GM13976 (cell line): ENCODE measurements around the gene TMEM135.
"Not testable (repeated sequence)": the region's sequence is repeated elsewhere in the genome, so short reads cannot be mapped to it uniquely, and the experiment has no call there.

Experiments used
- DNase-seq: peaks from one replicate; pipeline ENCODE4 v3.0.0; 2012; ENCODE audit warnings: low spot score
- CTCF ChIP-seq: IDR thresholded peaks from 2 replicates; pipeline ENCODE4 v1.5.1; 2012; ENCODE audit warnings: borderline replicate concordance, mild to moderate bottlenecking; ENCODE audit not compliant: insufficient read depth; ENCODE audit errors: extremely low read depth, missing control alignments, control extremely low read depth
- in situ Hi-C: fragments of 300-500 bp; cut with MboI; formaldehyde crosslinking; loops from one replicate; pipeline ENCODE4 v1.12.0; 2022; ENCODE audit warnings: low sequenced_read_pairs, mixed read lengths, inconsistent platforms; ENCODE audit not compliant: unreplicated experiment

The TMEM135 gene

GRCh38 chr11:87263264-87263838 is 225.6 kb downstream of the TMEM135 start:
- in situ Hi-C loops: no loop called here
- DNase-seq: no peak
- TF ChIP-seq CTCF: no peak

- no peak for DNase-seq
- TF ChIP-seq CTCF: no peak
- in situ Hi-C loops: no loop called here
Observed at GRCh38 chr11:87263979-87264378, 226.2 kb downstream of the TMEM135 start.

GRCh38 chr11:87265132-87265531 is 227.4 kb downstream of the TMEM135 start:
- TF ChIP-seq CTCF: no peak
- in situ Hi-C loops: no loop called here
- no peak for DNase-seq

- in situ Hi-C loops: no loop called here
- DNase-seq: no peak
- TF ChIP-seq CTCF: no peak
Observed at GRCh38 chr11:87265979-87266378, 228.2 kb downstream of the TMEM135 start.

- TF ChIP-seq CTCF: no peak
- DNase-seq: no peak
- in situ Hi-C loops: no loop called here
Observed at GRCh38 chr11:87266751-87267150, 229.0 kb downstream of the TMEM135 start.

GRCh38 chr11:87271951-87272350 is 234.2 kb downstream of the TMEM135 start:
- in situ Hi-C loops: not testable (repeated sequence)

GRCh38 chr11:87275176-87275575 is 237.4 kb downstream of the TMEM135 start:
- no peak for TF ChIP-seq CTCF
- in situ Hi-C loops: no loop called here
- DNase-seq: no peak

More at GRCh38 chr11:87271951-87272350, 234.2 kb downstream of the TMEM135 start:
- not testable (repeated sequence) for DNase-seq
